Activated CD4-positive, alpha-beta T cell treated with anti-CD3 and anti-CD28 coated beads, Interleukin-2, amount 10 ng/mL, durations not matched to agents 7 days and 5 days (primary cell): ENCODE data around the gene CTRB1. TPM values are rescaled to one million over a fixed set of nuclear protein-coding genes. Genes with fewer than 3 reads are reported as not detected.

Experiments used
- CTCF ChIA-PET: fragments of 350-600 bp; sonication (Branson Sonifier 250); formaldehyde crosslinking; loops from one replicate; lab custom pipeline; 2021; ENCODE audit warnings: antibody characterized with exemption; lab: Charles Lee
- POLR2A ChIA-PET: fragments of 350-600 bp; sonication (Branson Sonifier 250); formaldehyde crosslinking; loops from one replicate; lab custom pipeline; 2021; ENCODE audit warnings: antibody characterized with exemption; lab: Charles Lee
- DNase-seq: peaks from one replicate; pipeline ENCODE4 v3.0.0-alpha.2; 2020
- H3K27ac Mint-ChIP-seq: one replicate; pipeline ENCODE4 v1.8.0; 2021; ENCODE audit warnings: mild to moderate bottlenecking, moderate library complexity, mixed read lengths
- H3K27me3 Mint-ChIP-seq: one replicate; pipeline ENCODE4 v1.8.0; 2021; ENCODE audit warnings: mixed read lengths
- H3K36me3 Mint-ChIP-seq: one replicate; pipeline ENCODE4 v1.8.0; 2021; ENCODE audit warnings: low read depth, mixed read lengths
- H3K4me1 Mint-ChIP-seq: one replicate; pipeline ENCODE4 v1.8.0; 2021; ENCODE audit warnings: mixed read lengths
- H3K4me3 Mint-ChIP-seq: one replicate; pipeline ENCODE4 v1.8.0; 2021; ENCODE audit warnings: mild to moderate bottlenecking, moderate library complexity, mixed read lengths
- H3K9me3 Mint-ChIP-seq: one replicate; pipeline ENCODE4 v1.8.0; 2021; ENCODE audit warnings: mixed read lengths
- total RNA-seq, 2 experiments: library from RNA; stranded (reverse); gene quantifications; one replicate each; pipeline ENCODE4 v1.2.3, GENCODE V29; 2021

CTRB1 gene
- not detected for total RNA-seq

DNA sequence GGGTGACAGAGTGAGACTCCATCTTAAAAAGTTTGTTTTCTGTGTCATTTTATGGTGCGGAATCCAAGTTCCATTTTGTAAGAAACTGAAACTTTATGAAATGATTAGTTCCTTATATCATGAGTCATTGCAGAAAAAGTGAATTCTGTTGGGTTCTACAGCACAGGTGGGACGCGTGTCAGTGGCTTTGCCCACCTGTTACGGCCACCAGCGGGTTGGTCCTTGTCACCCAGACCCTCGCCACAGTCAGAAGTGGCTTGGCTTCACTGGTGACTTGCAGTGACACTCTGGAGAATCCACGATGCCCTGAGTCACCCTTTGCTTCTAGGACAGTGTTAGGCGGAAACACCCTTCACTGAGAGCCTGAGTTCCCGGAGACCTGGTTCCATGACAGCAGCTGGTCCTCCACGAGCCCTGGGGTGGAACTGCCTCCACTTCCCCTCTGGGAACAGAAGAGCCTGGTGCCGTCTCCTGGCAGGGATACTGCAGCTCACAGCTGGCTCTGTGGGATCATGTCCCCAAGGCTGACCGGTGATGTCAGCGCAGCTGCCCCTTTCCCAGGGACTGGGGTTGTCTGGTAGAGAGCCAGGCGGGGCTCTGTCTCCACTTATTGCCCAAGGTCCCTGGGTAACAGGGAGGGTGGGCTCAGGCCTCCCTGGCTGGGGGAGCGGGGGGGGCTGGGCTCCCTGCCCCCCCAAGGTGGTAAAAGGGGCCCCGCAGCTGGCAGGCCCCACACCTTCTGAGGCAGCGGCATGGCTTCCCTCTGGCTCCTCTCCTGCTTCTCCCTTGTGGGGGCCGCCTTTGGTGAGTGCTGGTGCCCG lies at the start of gene CTRB1:
TSS of gene CTRB1 (plus strand) at position 733 of the 821 bp plus-strand sequence. CDS start at position 753, 20 bp downstream.
- peaks cover 20% of the 10 kb centered on the region for H3K4me1 Mint-ChIP-seq
- no peaks in the 10 kb centered on the region for H3K36me3 Mint-ChIP-seq
- peak within 1 kb of the TSS; percentile 96 for H3K27ac Mint-ChIP-seq
- no peaks in the 10 kb centered on the region for H3K9me3 Mint-ChIP-seq
- H3K4me3 Mint-ChIP-seq: peak within 1 kb of the TSS; percentile 74
- no peak for DNase-seq
- POLR2A ChIA-PET: no interaction called here
- CTCF ChIA-PET: interaction anchor here (1.2 kb wide), 1 partner anchor 22 kb away, joined by 3 read pairs; no protein-coding TSS in a partner anchor
- H3K27me3 Mint-ChIP-seq: no peaks in the 10 kb centered on the region

DNA sequence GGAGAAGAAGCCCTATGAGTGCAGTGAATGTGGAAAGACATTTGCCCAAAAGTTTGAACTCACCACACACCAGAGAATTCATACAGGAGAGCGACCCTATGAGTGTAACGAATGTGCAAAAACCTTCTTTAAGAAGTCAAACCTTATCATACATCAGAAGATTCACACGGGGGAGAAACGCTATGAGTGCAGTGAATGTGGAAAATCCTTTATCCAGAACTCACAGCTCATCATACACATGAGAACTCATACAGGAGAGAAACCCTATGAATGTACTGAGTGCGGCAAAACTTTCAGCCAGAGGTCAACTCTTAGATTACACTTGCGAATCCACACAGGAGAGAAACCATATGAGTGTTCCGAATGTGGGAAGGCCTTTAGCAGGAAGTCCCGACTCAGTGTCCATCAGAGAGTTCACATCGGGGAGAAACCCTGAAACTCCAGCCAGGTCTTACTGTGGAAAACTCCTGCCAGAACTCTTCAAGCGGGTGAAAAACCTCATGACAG lies 48.8 kb upstream of the CTRB1 start:
- Mint-ChIP-seq H3K27ac (no peak overlapping the region), H3K4me1 (no peaks in the 10 kb centered on the region), H3K9me3 (peaks cover 80% of the 10 kb centered on the region), H3K27me3 (no peaks in the 10 kb centered on the region), H3K4me3 (no peak overlapping the region), H3K36me3 (peaks cover 69% of the 10 kb centered on the region)
- DNase-seq: no peak
- CTCF ChIA-PET: interaction anchor here (1.0 to 1.3 kb wide), 2 partner anchors 8 to 39 kb away, joined by 3 read pairs; no protein-coding TSS in a partner anchor
- POLR2A ChIA-PET: no interaction called here

DNA sequence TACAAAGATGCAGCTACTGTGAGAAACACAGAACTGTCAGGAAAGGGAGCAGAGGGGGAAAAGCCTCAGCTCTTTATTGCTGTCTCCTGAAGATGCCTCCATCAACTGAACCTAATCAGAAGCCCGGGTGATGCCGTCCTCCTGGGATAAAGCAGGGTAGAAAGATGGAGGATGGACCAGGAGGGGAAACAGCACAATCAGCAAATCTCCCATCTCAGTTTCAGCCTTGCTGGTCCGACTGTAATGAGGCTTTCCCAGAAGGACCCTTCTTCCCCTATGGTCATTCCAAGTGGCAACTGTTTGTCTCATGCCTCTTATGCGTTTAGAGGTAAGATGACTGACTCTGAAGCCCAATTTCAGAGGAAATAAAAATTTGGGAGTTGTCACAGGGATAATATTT lies 46.2 kb upstream of the CTRB1 start:
- DNase-seq: no peak
- no peaks in the 10 kb centered on the region for H3K27me3 Mint-ChIP-seq
- no peaks in the 10 kb centered on the region for H3K4me1 Mint-ChIP-seq
- peaks cover 74% of the 10 kb centered on the region for H3K9me3 Mint-ChIP-seq
- H3K36me3 Mint-ChIP-seq: peaks cover 48% of the 10 kb centered on the region
- ChIA-PET POLR2A (no interaction called here), CTCF (no interaction called here)
- no peak overlapping the region for H3K27ac Mint-ChIP-seq
- no peak overlapping the region for H3K4me3 Mint-ChIP-seq

DNA sequence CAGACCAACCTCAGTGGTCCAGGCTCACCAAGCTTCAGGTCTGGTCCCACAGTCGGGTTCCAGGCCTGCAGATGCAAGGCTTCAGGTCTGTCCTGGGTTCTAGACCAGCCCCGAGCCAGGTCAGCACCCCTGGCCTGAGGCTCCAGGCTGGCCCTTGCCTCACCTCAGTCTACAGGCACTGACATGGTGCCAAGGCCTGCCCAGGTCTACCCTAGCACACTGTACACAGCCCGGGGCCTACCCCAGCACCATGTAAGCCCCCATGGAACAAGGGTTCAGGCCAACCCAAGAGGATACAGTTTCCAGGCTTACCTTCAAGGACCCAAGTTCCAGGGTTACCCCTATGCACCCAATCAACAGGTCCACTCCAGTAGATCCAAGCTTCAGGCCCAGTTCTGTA lies 43.7 kb upstream of the CTRB1 start:
- H3K36me3 Mint-ChIP-seq: peaks cover 23% of the 10 kb centered on the region
- no peak overlapping the region for H3K4me3 Mint-ChIP-seq
- H3K9me3 Mint-ChIP-seq: peaks cover 62% of the 10 kb centered on the region
- no peaks in the 10 kb centered on the region for H3K27me3 Mint-ChIP-seq
- ChIA-PET POLR2A (no interaction called here), CTCF (interaction anchor here (0.6 kb wide), 1 partner anchor 41 kb away, joined by 3 read pairs; no protein-coding TSS in a partner anchor)
- no peak for DNase-seq
- no peak overlapping the region for H3K27ac Mint-ChIP-seq
- H3K4me1 Mint-ChIP-seq: no peaks in the 10 kb centered on the region

DNA sequence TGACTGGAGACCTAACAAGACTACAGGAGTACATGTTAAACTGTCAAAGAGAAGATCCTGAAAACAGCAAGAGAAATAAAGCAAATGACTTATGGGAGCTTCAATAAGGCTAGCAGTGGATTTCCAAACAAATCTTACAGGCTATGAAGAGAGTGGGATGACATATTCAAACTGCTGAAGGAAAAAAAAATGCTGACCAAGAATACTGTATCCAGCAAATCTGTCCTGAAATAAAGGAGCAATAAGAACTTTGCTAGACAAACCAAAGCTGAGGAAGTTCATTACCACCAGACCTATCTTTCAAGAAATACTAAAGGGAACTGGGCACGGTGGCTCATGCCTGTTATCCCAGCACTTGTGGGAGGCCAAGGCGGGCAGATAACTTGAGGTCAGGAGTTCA lies 41.9 kb upstream of the CTRB1 start:
- no peak overlapping the region for H3K4me3 Mint-ChIP-seq
- H3K27ac Mint-ChIP-seq: no peak overlapping the region
- H3K36me3 Mint-ChIP-seq: peaks cover 10% of the 10 kb centered on the region
- no peak for DNase-seq
- H3K4me1 Mint-ChIP-seq: no peaks in the 10 kb centered on the region
- POLR2A ChIA-PET: no interaction called here
- H3K9me3 Mint-ChIP-seq: peaks cover 53% of the 10 kb centered on the region
- CTCF ChIA-PET: no interaction called here
- H3K27me3 Mint-ChIP-seq: peaks cover 8% of the 10 kb centered on the region

DNA sequence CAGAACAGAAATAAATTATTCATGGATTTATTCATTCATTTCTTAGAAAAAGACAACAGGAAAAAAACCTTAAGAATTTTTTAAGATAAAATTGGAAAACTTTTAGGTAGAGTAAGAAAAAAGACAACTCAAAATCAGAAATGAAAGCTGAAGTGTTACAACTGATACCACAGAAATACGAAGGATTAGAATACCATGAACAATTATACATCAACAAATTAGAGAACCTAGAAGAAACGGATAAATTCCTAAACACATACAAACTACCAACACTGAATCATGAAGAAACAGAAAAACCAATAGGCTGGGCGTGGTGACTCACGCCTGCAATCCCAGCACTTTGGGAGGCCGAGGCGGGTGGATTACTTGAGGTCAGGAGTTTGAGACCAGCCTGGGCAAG lies 39.6 kb upstream of the CTRB1 start:
- ChIA-PET CTCF (no interaction called here), POLR2A (no interaction called here)
- Mint-ChIP-seq H3K27me3 (peaks cover 9% of the 10 kb centered on the region), H3K27ac (no peak overlapping the region), H3K4me3 (no peak overlapping the region), H3K4me1 (no peaks in the 10 kb centered on the region), H3K9me3 (peaks cover 32% of the 10 kb centered on the region), H3K36me3 (peaks cover 3% of the 10 kb centered on the region)
- no peak for DNase-seq

DNA sequence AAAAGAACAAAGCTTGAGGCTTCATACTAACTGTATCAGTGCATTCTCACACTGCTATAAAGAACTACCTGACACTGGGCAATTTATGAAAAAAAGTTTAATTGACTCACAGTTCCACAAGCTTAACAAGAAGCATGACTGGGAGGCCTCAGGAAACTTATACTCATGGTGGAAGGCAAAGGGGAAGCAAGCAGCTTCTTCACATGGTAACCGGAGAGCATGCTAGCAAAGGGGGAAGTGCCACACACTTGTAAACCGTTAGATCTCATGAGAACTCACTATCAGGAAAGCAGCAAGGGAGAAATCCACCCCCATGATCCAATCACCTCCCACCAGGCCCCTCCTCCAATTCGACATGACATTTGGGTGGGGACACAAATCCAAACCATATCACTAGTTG lies 37.2 kb upstream of the CTRB1 start:
- ChIA-PET CTCF (interaction anchor here (0.5 to 1.2 kb wide), 2 partner anchors 18 to 250 kb away, joined by 3 to 5 read pairs; no protein-coding TSS in a partner anchor), POLR2A (no interaction called here)
- peaks cover 12% of the 10 kb centered on the region for H3K27me3 Mint-ChIP-seq
- peaks cover 20% of the 10 kb centered on the region for H3K9me3 Mint-ChIP-seq
- no peak overlapping the region for H3K27ac Mint-ChIP-seq
- no peaks in the 10 kb centered on the region for H3K36me3 Mint-ChIP-seq
- no peaks in the 10 kb centered on the region for H3K4me1 Mint-ChIP-seq
- no peak for DNase-seq
- H3K4me3 Mint-ChIP-seq: no peak overlapping the region

DNA sequence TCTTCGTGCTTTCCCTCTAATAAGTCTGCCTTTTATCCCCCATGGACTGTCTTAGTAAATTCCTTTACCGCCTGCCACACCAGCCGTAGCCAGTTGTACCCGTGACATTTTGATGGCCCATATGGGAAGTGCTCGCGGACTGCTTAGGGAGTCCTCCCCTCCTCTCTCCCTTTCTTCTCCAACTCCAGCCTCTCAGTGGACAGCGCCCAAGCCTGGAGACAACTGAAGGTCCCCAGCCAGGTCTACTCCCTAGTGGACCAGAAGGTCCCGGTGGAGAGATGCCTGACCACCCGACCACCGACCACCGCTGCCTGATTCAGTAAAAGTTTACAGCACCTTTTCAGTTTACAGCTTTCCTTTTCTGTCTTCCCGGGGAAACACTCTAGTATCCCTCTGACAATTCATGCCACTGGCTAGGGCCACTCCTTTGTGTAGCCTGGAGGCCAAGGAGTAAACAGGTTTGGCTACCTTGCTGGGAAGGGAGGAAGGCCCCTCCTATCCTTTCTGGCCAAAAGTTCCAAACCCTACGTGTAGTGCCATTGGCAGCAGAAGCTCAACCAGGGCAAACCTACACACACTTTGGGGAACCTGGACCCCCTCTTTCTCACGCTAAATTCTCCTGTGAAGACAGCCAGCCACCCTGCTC lies 29.8 kb upstream of the CTRB1 start:
- H3K4me1 Mint-ChIP-seq: no peaks in the 10 kb centered on the region
- H3K9me3 Mint-ChIP-seq: peaks cover 3% of the 10 kb centered on the region
- H3K27me3 Mint-ChIP-seq: peaks cover 3% of the 10 kb centered on the region
- CTCF ChIA-PET: interaction anchor here (0.6 to 1.2 kb wide), 2 partner anchors 22 to 78 kb away, joined by 3 read pairs; no protein-coding TSS in a partner anchor
- no peak overlapping the region for H3K4me3 Mint-ChIP-seq
- H3K27ac Mint-ChIP-seq: no peak overlapping the region
- no peaks in the 10 kb centered on the region for H3K36me3 Mint-ChIP-seq
- POLR2A ChIA-PET: no interaction called here
- no peak for DNase-seq

DNA sequence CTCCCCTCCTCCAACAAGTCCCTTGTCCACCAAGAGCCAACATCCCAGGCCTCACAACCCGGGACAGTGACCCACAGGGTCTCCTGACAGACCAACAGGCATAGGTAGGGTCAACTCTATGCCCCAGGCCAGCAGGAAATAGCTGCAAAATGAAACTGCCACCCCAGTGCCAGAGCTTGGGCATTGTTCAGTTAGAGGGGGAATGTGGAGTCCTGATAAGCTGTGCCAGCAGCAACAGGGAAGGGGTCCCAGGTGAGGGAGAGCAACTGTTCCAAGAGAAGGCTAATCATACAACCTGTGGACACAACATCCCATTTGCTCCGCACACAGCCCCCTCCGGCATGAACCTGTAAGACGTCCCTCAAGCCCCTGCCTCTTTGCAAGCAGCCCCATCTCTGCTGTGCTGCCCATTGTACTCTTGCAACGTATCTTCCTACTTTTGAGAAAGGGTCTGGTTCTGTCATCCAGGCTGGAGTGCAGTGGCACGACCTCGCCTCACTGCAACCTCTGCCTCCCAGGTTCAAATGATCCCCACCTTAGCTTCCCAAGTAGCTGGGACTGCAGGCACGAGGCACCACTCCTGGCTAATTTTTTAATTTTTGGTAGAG lies 29.0 kb upstream of the CTRB1 start:
- POLR2A ChIA-PET: no interaction called here
- H3K36me3 Mint-ChIP-seq: no peaks in the 10 kb centered on the region
- DNase-seq: no peak
- no peak overlapping the region for H3K27ac Mint-ChIP-seq
- H3K4me1 Mint-ChIP-seq: no peaks in the 10 kb centered on the region
- CTCF ChIA-PET: interaction anchor here (1.1 to 1.2 kb wide), 2 partner anchors 10 to 78 kb away, joined by 3 to 4 read pairs; no protein-coding TSS in a partner anchor
- peaks cover 3% of the 10 kb centered on the region for H3K27me3 Mint-ChIP-seq
- H3K4me3 Mint-ChIP-seq: no peak overlapping the region
- H3K9me3 Mint-ChIP-seq: peaks cover 3% of the 10 kb centered on the region

DNA sequence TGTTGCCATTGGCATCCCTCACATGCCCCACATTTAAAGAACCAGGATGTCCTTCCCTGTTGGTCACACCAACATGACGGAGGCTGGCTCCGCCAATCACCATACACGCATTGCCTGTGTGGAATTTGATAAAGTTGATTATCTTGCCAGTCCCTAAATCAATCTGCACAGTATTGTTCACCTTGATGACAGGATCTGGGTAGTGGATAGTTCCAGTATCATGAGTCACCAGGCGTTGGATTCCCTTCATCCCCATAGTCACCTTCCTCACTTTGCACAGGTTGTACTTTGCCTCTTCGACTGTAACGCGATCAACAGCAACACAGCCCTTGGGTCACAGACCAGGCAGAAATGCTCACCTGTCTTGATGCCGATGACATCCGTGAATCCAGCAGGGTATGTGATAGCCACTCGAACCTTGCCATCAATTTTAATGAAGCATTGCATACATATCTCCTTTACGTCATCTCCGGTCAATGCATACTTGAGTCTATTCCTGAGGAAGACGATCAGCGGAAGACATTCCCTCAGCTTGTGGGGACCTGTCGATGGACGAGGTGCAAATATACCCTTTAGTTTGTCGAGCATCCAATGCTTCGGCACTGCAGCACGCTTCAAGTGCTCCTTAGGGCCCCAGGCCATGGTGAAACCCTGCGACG lies 26.1 kb upstream of the CTRB1 start:
- CTCF ChIA-PET: interaction anchor here (0.6 kb wide), 1 partner anchor 9 kb away, joined by 3 read pairs; no protein-coding TSS in a partner anchor
- Mint-ChIP-seq H3K27me3 (peaks cover 15% of the 10 kb centered on the region), H3K36me3 (no peaks in the 10 kb centered on the region), H3K4me1 (no peaks in the 10 kb centered on the region), H3K4me3 (no peak overlapping the region), H3K9me3 (no peaks in the 10 kb centered on the region), H3K27ac (no peak overlapping the region)
- no peak for DNase-seq
- POLR2A ChIA-PET: no interaction called here

DNA sequence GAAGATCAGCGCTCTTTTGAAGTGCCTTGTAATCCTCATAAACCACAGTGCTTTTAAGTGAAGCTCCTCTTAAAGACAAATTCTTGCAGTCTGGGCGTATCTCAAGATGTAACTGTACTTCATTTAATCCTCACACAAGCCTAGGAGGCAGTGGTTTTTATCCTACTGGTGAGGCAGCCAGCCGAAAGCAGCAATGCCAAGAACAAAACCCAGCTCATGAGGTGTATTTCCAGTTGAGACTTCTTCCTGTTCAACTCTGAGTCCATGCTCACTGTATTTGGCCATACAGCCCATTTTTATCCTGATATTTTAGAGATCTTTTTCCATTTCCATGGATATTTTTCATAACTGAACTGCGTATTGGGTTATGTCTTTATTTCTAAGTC lies 25.5 kb upstream of the CTRB1 start:
- H3K4me1 Mint-ChIP-seq: no peaks in the 10 kb centered on the region
- H3K36me3 Mint-ChIP-seq: no peaks in the 10 kb centered on the region

DNA sequence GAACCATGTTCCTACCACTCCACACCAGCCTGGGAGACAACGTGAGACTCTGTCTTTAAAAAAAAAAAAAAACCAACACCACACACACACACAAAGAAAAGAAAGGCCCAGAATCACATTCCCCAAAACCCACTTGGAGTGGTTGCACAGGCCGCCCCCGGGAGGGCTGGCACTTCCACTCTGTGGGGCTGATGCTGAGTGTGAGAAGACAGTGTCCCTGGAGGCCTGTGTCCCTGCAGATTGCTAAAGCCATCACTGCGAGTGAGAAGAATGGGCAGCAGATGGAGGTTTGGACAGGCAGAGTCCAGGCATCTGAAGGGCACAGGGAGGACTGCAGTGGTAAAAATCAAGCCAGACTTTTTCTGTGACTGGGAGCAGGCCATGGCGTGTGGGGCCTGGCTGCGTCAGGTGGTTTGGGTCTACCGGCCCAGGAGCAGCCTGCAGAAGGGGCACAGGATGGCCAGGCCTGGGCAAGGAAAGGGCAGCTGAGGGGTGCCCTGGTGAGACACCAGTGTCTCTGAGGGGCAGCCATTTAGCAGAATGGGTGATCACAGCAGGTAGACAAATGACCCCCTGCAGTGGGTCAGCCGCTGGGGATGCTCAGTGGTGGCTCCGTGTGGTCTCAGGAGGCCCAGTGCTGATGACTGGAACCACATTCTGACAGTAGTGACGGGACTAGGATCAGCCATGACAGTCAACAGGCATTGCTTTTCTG lies 24.9 kb upstream of the CTRB1 start:
- no peak overlapping the region for H3K27ac Mint-ChIP-seq
- DNase-seq: no peak
- no peaks in the 10 kb centered on the region for H3K9me3 Mint-ChIP-seq
- peaks cover 19% of the 10 kb centered on the region for H3K27me3 Mint-ChIP-seq
- ChIA-PET POLR2A (no interaction called here), CTCF (no interaction called here)
- no peaks in the 10 kb centered on the region for H3K36me3 Mint-ChIP-seq
- no peaks in the 10 kb centered on the region for H3K4me1 Mint-ChIP-seq
- H3K4me3 Mint-ChIP-seq: no peak overlapping the region

More for the DNA sequence above, 25.5 kb upstream of the CTRB1 start:
- no peak for DNase-seq
- Mint-ChIP-seq H3K9me3 (no peaks in the 10 kb centered on the region), H3K27me3 (peaks cover 19% of the 10 kb centered on the region), H3K27ac (no peak overlapping the region), H3K4me3 (no peak overlapping the region)
- POLR2A ChIA-PET: no interaction called here
- CTCF ChIA-PET: no interaction called here
